Mesenchymal stem cell (in vitro differentiated cells and primary cell): ENCODE measurements around the gene BICD1.
A peak's percentile ranks its signal among the peaks of the same experiment; 100 is the strongest.

Experiments
- DNase-seq: peaks from one replicate; pipeline ENCODE4 v3.0.0-alpha.2; 2013
- H2AFZ ChIP-seq: one replicate; pipeline ENCODE4 v1.6.1; 2013; ENCODE audit warnings: low read depth, mild to moderate bottlenecking, control low read depth, inconsistent platforms, low read length, moderate library complexity
- H2AK5ac ChIP-seq: 2 replicates; pipeline ENCODE4 v1.6.1; 2013; ENCODE audit warnings: low read length, moderate library complexity, mild to moderate bottlenecking, inconsistent platforms; ENCODE audit not compliant: severe bottlenecking
- H2BK120ac ChIP-seq: one replicate; pipeline ENCODE4 v1.6.1; 2013; ENCODE audit warnings: low read depth, mild to moderate bottlenecking, inconsistent platforms, low read length, moderate library complexity
- H2BK12ac ChIP-seq, 2 experiments: one replicate each; pipeline ENCODE4 v1.6.1; 2013; ENCODE audit warnings: inconsistent platforms in 2 of 2, low read length in 2 of 2, mild to moderate bottlenecking in 2 of 2, moderate library complexity in 2 of 2, control low read depth in 1 of 2
- H2BK15ac ChIP-seq: one replicate; pipeline ENCODE4 v1.6.1; 2013; ENCODE audit warnings: mild to moderate bottlenecking, low read depth, inconsistent platforms; ENCODE audit not compliant: poor library complexity, severe bottlenecking
- H2BK5ac ChIP-seq: 2 replicates; pipeline ENCODE4 v1.6.1; 2013; ENCODE audit warnings: low read depth, mild to moderate bottlenecking, low read length, control low read depth, inconsistent platforms; ENCODE audit not compliant: poor library complexity, severe bottlenecking
- H3K14ac ChIP-seq, 2 experiments: one replicate each; pipeline ENCODE4 v1.6.1; 2013; ENCODE audit warnings: inconsistent platforms in 2 of 2, low read length in 2 of 2, control low read depth in 1 of 2, mild to moderate bottlenecking in 1 of 2, moderate library complexity in 1 of 2
- H3K18ac ChIP-seq, 2 experiments: one replicate each; pipeline ENCODE4 v1.6.1; 2013; ENCODE audit warnings: inconsistent platforms in 2 of 2, low read length in 2 of 2, control low read depth in 1 of 2, low read depth in 1 of 2, mild to moderate bottlenecking in 1 of 2
- H3K23ac ChIP-seq, 2 experiments: one replicate each; pipeline ENCODE4 v1.6.1; 2013; ENCODE audit warnings: inconsistent platforms in 2 of 2, low read length in 2 of 2, mild to moderate bottlenecking in 2 of 2, moderate library complexity in 2 of 2, control low read depth in 1 of 2
- H3K27ac ChIP-seq: 2 replicates; pipeline ENCODE4 v1.5.1; 2013; ENCODE audit warnings: mild to moderate bottlenecking, moderate library complexity, low read length, control low read depth, inconsistent platforms; ENCODE audit not compliant: poor library complexity, severe bottlenecking
- H3K27me3 ChIP-seq, 2 experiments: 2 replicates each; pipeline versions ENCODE4 v1.6.1 to v1.7.0; 2013; ENCODE audit warnings: low read length in 2 of 2, mild to moderate bottlenecking in 2 of 2, moderate library complexity in 2 of 2, control low read depth in 1 of 2, inconsistent platforms in 1 of 2; ENCODE audit not compliant: control insufficient read depth in 1 of 2, insufficient read depth in 1 of 2
- H3K36me3 ChIP-seq, 2 experiments: 2 replicates each; pipeline versions ENCODE4 v1.6.1 to v1.7.0; 2013; ENCODE audit warnings: low read length in 2 of 2, control low read depth in 1 of 2, inconsistent platforms in 1 of 2, low read depth in 1 of 2, mild to moderate bottlenecking in 1 of 2; ENCODE audit not compliant: insufficient read depth in 2 of 2, control insufficient read depth in 1 of 2
- H3K4ac ChIP-seq, 2 experiments: one replicate each; pipeline ENCODE4 v1.6.1; 2013; ENCODE audit warnings: inconsistent platforms in 2 of 2, low read length in 2 of 2, mild to moderate bottlenecking in 2 of 2, moderate library complexity in 2 of 2, control low read depth in 1 of 2, low read depth in 1 of 2
- H3K4me1 ChIP-seq: 2 replicates; pipeline ENCODE4 v1.6.1; 2013; ENCODE audit warnings: low read depth, low read length, control low read depth; ENCODE audit not compliant: control insufficient read depth, insufficient read depth
- H3K4me2 ChIP-seq: 2 replicates; pipeline ENCODE4 v1.6.1; 2013; ENCODE audit warnings: low read length, mild to moderate bottlenecking, inconsistent platforms; ENCODE audit not compliant: poor library complexity, severe bottlenecking
- H3K4me3 ChIP-seq, 2 experiments: 2 replicates each; pipeline versions ENCODE4 v1.5.1 to v1.7.0; 2013; ENCODE audit warnings: low read length in 2 of 2, mild to moderate bottlenecking in 2 of 2, control low read depth in 1 of 2, low read depth in 1 of 2; ENCODE audit not compliant: insufficient read depth in 1 of 2
- H3K79me1 ChIP-seq: replicated peaks from 2 replicates; pipeline ENCODE4 v1.6.1; 2013; ENCODE audit warnings: mild to moderate bottlenecking, control low read depth, low read length, inconsistent platforms; ENCODE audit not compliant: poor library complexity, severe bottlenecking
- H3K9ac ChIP-seq: 2 replicates; pipeline ENCODE4 v1.7.0; 2013; ENCODE audit warnings: mild to moderate bottlenecking, low read length, moderate library complexity
- H3K9me3 ChIP-seq: 2 replicates; pipeline ENCODE4 v1.7.0; 2013; ENCODE audit warnings: mild to moderate bottlenecking, low read length; ENCODE audit not compliant: control insufficient read depth
- H4K8ac ChIP-seq: one replicate; pipeline ENCODE4 v1.6.1; 2013; ENCODE audit warnings: inconsistent platforms, mild to moderate bottlenecking, low read length, moderate library complexity
- H4K91ac ChIP-seq: one replicate; pipeline ENCODE4 v1.6.1; 2013; ENCODE audit warnings: mild to moderate bottlenecking, low read length, inconsistent platforms
- WGBS: methylation state at CpG from one replicate; pipeline ENCODE4 v1.1.7; 2013; ENCODE audit warnings: mixed read lengths; 5-methylcytosine and 5-hydroxymethylcytosine counted together

BICD1 gene

GRCh38 chr12:32390572-32391219, 284.0 kb downstream of the BICD1 start:
- H2BK5ac ChIP-seq, result no peak overlapping the region
- no peak overlapping the region for H3K4ac ChIP-seq
- no peak overlapping the region for H3K18ac ChIP-seq
- no peak overlapping the region for H2AFZ ChIP-seq
- H3K27ac ChIP-seq, result no peak overlapping the region
- H3K14ac ChIP-seq, result no peak overlapping the region
- H2BK120ac ChIP-seq, result no peak overlapping the region
- no peak overlapping the region for H4K91ac ChIP-seq
- peak overlapping the region; percentile 55 for H3K9ac ChIP-seq
- no peaks in the 10 kb centered on the region for H3K27me3 ChIP-seq
- 95% methylated on average over 42 of the region's 47 CpGs for WGBS
- peaks cover 5% of the 10 kb centered on the region for H3K9me3 ChIP-seq
- no peak overlapping the region for H2BK15ac ChIP-seq
- H3K4me2 ChIP-seq, result no peak overlapping the region
- no peak for DNase-seq
- no peak overlapping the region for H2BK12ac ChIP-seq
- no peaks in the 10 kb centered on the region for H3K79me1 ChIP-seq
- H3K23ac ChIP-seq, result no peak overlapping the region
- no peak overlapping the region for H4K8ac ChIP-seq
- peak overlapping the region in 1 of 2 experiments; percentile 72 for H3K4me3 ChIP-seq
- no peaks in the 10 kb centered on the region for H3K36me3 ChIP-seq
- no peak overlapping the region for H2AK5ac ChIP-seq
- no peaks in the 10 kb centered on the region for H3K4me1 ChIP-seq

DNA sequence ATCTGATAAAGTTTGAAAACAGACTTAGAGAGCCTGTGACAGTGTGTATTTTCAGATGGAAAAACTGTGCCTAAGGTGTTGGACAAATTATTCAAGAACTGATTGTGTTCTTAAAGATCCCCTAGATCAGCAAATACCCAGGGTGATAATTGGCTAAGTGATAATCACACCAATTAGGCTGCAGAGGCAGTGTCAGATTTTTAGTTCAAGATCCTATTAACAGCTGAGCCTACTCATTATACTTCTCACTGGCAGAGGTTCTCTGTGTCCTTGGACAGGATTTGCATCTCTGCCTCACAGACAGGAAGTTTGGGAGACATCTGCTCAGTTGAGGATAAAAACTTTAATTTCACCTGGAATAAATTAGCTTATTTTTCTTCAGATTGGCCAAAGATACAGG, 288.4 kb downstream of the BICD1 start:
- Histone ChIP-seq H3K18ac (no peak overlapping the region), H4K91ac (no peak overlapping the region), H3K23ac (no peak overlapping the region), H3K4ac (no peak overlapping the region), H4K8ac (no peak overlapping the region), H2BK120ac (no peak overlapping the region), H2BK15ac (no peak overlapping the region), H3K36me3 (peaks cover 0 to 3% of the 10 kb centered on the region in 2 experiments), H3K27me3 (peaks cover 0 to 23% of the 10 kb centered on the region in 2 experiments), H2BK5ac (no peak overlapping the region), H3K27ac (no peak overlapping the region), H2AK5ac (no peak overlapping the region), H2AFZ (no peak overlapping the region), H3K4me1 (peaks cover 4% of the 10 kb centered on the region), H3K4me3 (no peak overlapping the region), H2BK12ac (no peak overlapping the region), H3K4me2 (no peak overlapping the region), H3K9me3 (peaks cover 5% of the 10 kb centered on the region), H3K79me1 (no peaks in the 10 kb centered on the region), H3K9ac (no peak overlapping the region), H3K14ac (no peak overlapping the region)
- no peak for DNase-seq

DNA sequence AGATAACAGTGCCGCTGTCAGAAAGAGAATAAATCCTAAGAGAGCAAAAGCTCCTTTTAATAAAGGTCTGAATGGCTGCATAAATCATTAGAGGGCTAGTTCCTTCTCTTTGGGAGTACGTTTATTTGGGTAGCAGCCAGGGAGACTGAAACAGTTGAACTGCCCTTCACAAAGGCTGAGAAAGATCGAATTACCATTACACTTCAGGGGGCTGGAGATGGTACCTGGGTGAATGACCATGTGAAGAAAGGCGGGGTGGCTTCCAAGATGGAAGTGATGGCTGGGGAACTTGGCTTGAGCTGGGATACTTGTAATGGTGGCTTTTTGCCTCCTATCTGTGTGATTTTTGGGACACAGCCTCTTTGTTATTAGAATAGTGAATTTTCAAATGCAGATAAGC, 291.0 kb downstream of the BICD1 start:
- H3K18ac ChIP-seq, result no peak overlapping the region
- H3K36me3 ChIP-seq, result peaks cover 0 to 3% of the 10 kb centered on the region in 2 experiments
- H2BK5ac ChIP-seq, result no peak overlapping the region
- no peak overlapping the region for H2BK120ac ChIP-seq
- DNase-seq, result no peak
- H3K4me1 ChIP-seq, result peaks cover 4% of the 10 kb centered on the region
- H3K9ac ChIP-seq, result no peak overlapping the region
- H3K27ac ChIP-seq, result no peak overlapping the region
- H2AK5ac ChIP-seq, result no peak overlapping the region
- no peak overlapping the region for H2AFZ ChIP-seq
- no peak overlapping the region for H4K91ac ChIP-seq
- no peak overlapping the region for H3K23ac ChIP-seq
- H3K79me1 ChIP-seq, result peaks cover 7% of the 10 kb centered on the region
- WGBS, result 89% methylated on average over 4 of the region's 4 CpGs
- no peak overlapping the region for H2BK12ac ChIP-seq
- H3K9me3 ChIP-seq, result no peaks in the 10 kb centered on the region
- peaks cover 0 to 37% of the 10 kb centered on the region in 2 experiments for H3K27me3 ChIP-seq
- H3K4me3 ChIP-seq, result no peak overlapping the region
- no peak overlapping the region for H4K8ac ChIP-seq
- H3K14ac ChIP-seq, result no peak overlapping the region
- H3K4me2 ChIP-seq, result no peak overlapping the region
- H2BK15ac ChIP-seq, result no peak overlapping the region
- H3K4ac ChIP-seq, result no peak overlapping the region

- peaks cover 4% of the 10 kb centered on the region for H3K4me1 ChIP-seq
- H2AFZ ChIP-seq, result no peak overlapping the region
- peaks cover 0 to 39% of the 10 kb centered on the region in 2 experiments for H3K27me3 ChIP-seq
- H3K14ac ChIP-seq, result peak overlapping the region in 1 of 2 experiments; percentile 22
- no peak for DNase-seq
- H3K4ac ChIP-seq, result no peak overlapping the region
- H2AK5ac ChIP-seq, result no peak overlapping the region
- H3K18ac ChIP-seq, result no peak overlapping the region
- no peak overlapping the region for H3K27ac ChIP-seq
- H4K91ac ChIP-seq, result no peak overlapping the region
- no peaks in the 10 kb centered on the region for H3K9me3 ChIP-seq
- H2BK15ac ChIP-seq, result no peak overlapping the region
- no peak overlapping the region for H2BK120ac ChIP-seq
- no peak overlapping the region for H3K4me2 ChIP-seq
- no peak overlapping the region for H3K9ac ChIP-seq
- H3K4me3 ChIP-seq, result no peak overlapping the region
- no peak overlapping the region for H3K23ac ChIP-seq
- H4K8ac ChIP-seq, result no peak overlapping the region
- no peak overlapping the region for H2BK12ac ChIP-seq
- H3K36me3 ChIP-seq, result peaks cover 0 to 3% of the 10 kb centered on the region in 2 experiments
- WGBS, result 94% methylated on average over 3 of the region's 4 CpGs
- H3K79me1 ChIP-seq, result peaks cover 7% of the 10 kb centered on the region
- H2BK5ac ChIP-seq, result no peak overlapping the region
Observed at GRCh38 chr12:32398181-32398580, 291.5 kb downstream of the BICD1 start.
